HCT116 (cell line): ENCODE data around the gene ALDH3B1. TPM values are rescaled to one million over a fixed set of nuclear protein-coding genes. Genes with fewer than 3 reads are reported as not detected.

ENCODE experiments used
- ATAC-seq: fragments of 200-7000 bp; cut with Tn5 transposase; 2 replicates; pipeline ENCODE4 v1.9.1; 2020; ENCODE audit warnings: mild to moderate bottlenecking, moderate library complexity
- BruUV-seq: library from RNA; stranded (reverse); fragments of 400-500 nt; replicated peaks from 2 replicates; lab custom pipeline; 2021; lab: Mats Ljungman, UMichigan
- CTCF ChIA-PET: fragments of 300-600 bp; sonication (Branson Sonifier 250); formaldehyde crosslinking; loops from one replicate; lab custom pipeline; 2021; ENCODE audit warnings: antibody characterized with exemption; lab: Charles Lee
- POLR2A ChIA-PET: fragments of 300-600, 350-600 bp; sonication (Branson Sonifier 250); formaldehyde crosslinking; loops from one replicate; lab custom pipeline; 2021; ENCODE audit warnings: antibody characterized with exemption; lab: Charles Lee
- RAD21 ChIA-PET, 2 experiments: fragments of 300-600 bp; sonication (Branson Sonifier 250); formaldehyde crosslinking; loops; one replicate each; lab custom pipeline; 2023; ENCODE audit warnings: low total read pairs in 2 of 2; ENCODE audit not compliant: uncharacterized antibody in 2 of 2, unreplicated experiment in 2 of 2, low non-redundant PET in 1 of 2; lab: Charles Lee
- DNase-seq: peaks from one replicate; pipeline ENCODE4 v3.0.0-alpha.2; 2010; ENCODE audit warnings: low read depth, low spot score
- H2AFZ ChIP-seq: fragments of 200-600 bp; shearing (Covaris generic), sonication (generic); 2 replicates; pipeline ENCODE4 v1.6.1; 2017; ENCODE audit warnings: low read depth, mixed run types, mixed read lengths, antibody characterized with exemption, low read length; ENCODE audit not compliant: poor library complexity, severe bottlenecking
- H3K27ac ChIP-seq: 2 replicates; pipeline ENCODE4 v1.5.1; 2012; ENCODE audit warnings: low read depth, low read length
- H3K27me3 ChIP-seq: fragments of 200-600 bp; sonication (generic); 2 replicates; pipeline ENCODE4 v1.6.1; 2016; ENCODE audit warnings: mixed run types, low read length, mixed read lengths; ENCODE audit not compliant: insufficient read depth
- H3K36me3 ChIP-seq, 2 experiments: fragments of 200-500 bp in 1 of 2; fragments of 200-600 bp in 1 of 2; sonication (Bioruptor generic) in 1 of 2; sonication (generic) in 1 of 2; 2 replicates each; pipeline versions ENCODE4 v1.5.1 to v1.6.1; 2014 to 2016; ENCODE audit warnings: low read length in 2 of 2, inconsistent platforms in 1 of 2, mixed read lengths in 1 of 2, mixed run types in 1 of 2; ENCODE audit not compliant: insufficient read depth in 2 of 2, control insufficient read depth in 1 of 2
- H3K4me1 ChIP-seq, 2 experiments: fragments of 200-600 bp in 1 of 2; sonication (generic) in 1 of 2; 2 replicates each; pipeline versions ENCODE4 v1.5.1 to v1.6.1; 2012 to 2017; ENCODE audit warnings: low read length in 2 of 2, inconsistent platforms in 1 of 2, mild to moderate bottlenecking in 1 of 2, mixed read lengths in 1 of 2, mixed run types in 1 of 2, moderate library complexity in 1 of 2; ENCODE audit not compliant: insufficient read depth in 2 of 2, control insufficient read depth in 1 of 2
- H3K4me2 ChIP-seq: fragments of 200-600 bp; sonication (generic); 2 replicates; pipeline ENCODE4 v1.6.1; 2017; ENCODE audit warnings: mixed run types, low read length, mixed read lengths
- H3K4me3 ChIP-seq, 2 experiments: fragments of 200-600 bp in 1 of 2; sonication (generic) in 1 of 2; replicated peaks in 1 of 2; 2 replicates each; pipeline ENCODE4 v1.5.1; 2011 to 2016; ENCODE audit warnings: low read length in 2 of 2, control low read depth in 1 of 2, low read depth in 1 of 2, mild to moderate bottlenecking in 1 of 2, mixed read lengths in 1 of 2, mixed run types in 1 of 2
- H3K79me2 ChIP-seq: fragments of 200-600 bp; sonication (generic); 2 replicates; pipeline ENCODE4 v1.6.1; 2017; ENCODE audit warnings: mild to moderate bottlenecking, mixed run types, low read length, moderate library complexity, mixed read lengths; ENCODE audit not compliant: insufficient read depth
- H3K9ac ChIP-seq: fragments of 200-600 bp; sonication (generic); 2 replicates; pipeline ENCODE4 v1.6.1; 2016; ENCODE audit warnings: low read length, mixed read lengths
- H3K9me2 ChIP-seq: fragments of 200-600 bp; sonication (generic), shearing (Covaris generic); 2 replicates; pipeline ENCODE4 v1.6.1; 2017; ENCODE audit warnings: mixed run types, mild to moderate bottlenecking, moderate library complexity; ENCODE audit not compliant: insufficient read depth
- H3K9me3 ChIP-seq, 2 experiments: fragments of 200-500 bp in 1 of 2; fragments of 200-600 bp in 1 of 2; sonication (Bioruptor generic) in 1 of 2; sonication (generic) in 1 of 2; 2 replicates each; pipeline ENCODE4 v1.6.1; 2014 to 2017; ENCODE audit warnings: low read length in 2 of 2, mixed read lengths in 2 of 2, inconsistent platforms in 1 of 2, low read depth in 1 of 2, mild to moderate bottlenecking in 1 of 2, mixed run types in 1 of 2, moderate library complexity in 1 of 2; ENCODE audit not compliant: control insufficient read depth in 1 of 2, insufficient read depth in 1 of 2
- H4K20me1 ChIP-seq: fragments of 200-600 bp; sonication (generic), shearing (Covaris generic); 2 replicates; pipeline ENCODE4 v1.6.1; 2017; ENCODE audit warnings: mixed run types, mild to moderate bottlenecking, moderate library complexity; ENCODE audit not compliant: insufficient read depth
- FOSL1 ChIP-seq: IDR thresholded peaks from 2 replicates; pipeline ENCODE4 v1.6.1; 2012; ENCODE audit warnings: low read depth
- POLR2AphosphoS5 ChIP-seq: IDR thresholded peaks from 2 replicates; pipeline ENCODE4 v1.6.1; 2011; ENCODE audit warnings: mild to moderate bottlenecking, low read depth, low read length, moderate library complexity
- ZBTB33 ChIP-seq: IDR thresholded peaks from 2 replicates; pipeline ENCODE4 v1.6.1; 2011; ENCODE audit warnings: mild to moderate bottlenecking, low read length, moderate library complexity; ENCODE audit not compliant: insufficient replicate concordance; ENCODE audit errors: extremely low read depth
- intact Hi-C: fragments of 100-400 bp; cut with micrococcal nuclease; formaldehyde crosslinking; loops from 2 replicates; pipeline ENCODE4 v1.10.0; 2022
- total RNA-seq: library from RNA; stranded (reverse); gene quantifications from one replicate; pipeline ENCODE4 v1.2.1, GENCODE V29; 2021; ENCODE audit not compliant: unreplicated experiment

ALDH3B1 gene
- total RNA-seq, 1 experiment from 2014 or later: 25.5 TPM

GRCh38 chr11:68053981-68054812 is 44.1 kb downstream of the ALDH3B1 start:
- Histone ChIP-seq H3K27ac (no peak overlapping the region), H4K20me1 (no peaks in the 10 kb centered on the region), H3K36me3 (peaks cover 0 to 12% of the 10 kb centered on the region in 2 experiments; a peak in 1 of 4 replicates), H2AFZ (no peak overlapping the region), H3K9ac (no peak overlapping the region), H3K9me2 (no peaks in the 10 kb centered on the region), H3K4me3 (no peak overlapping the region), H3K9me3 (no peaks in the 10 kb centered on the region), H3K4me1 (no peaks in the 10 kb centered on the region), H3K4me2 (no peak overlapping the region), H3K79me2 (no peaks in the 10 kb centered on the region), H3K27me3 (no peaks in the 10 kb centered on the region)
- BruUV-seq: no TSS peak
- intact Hi-C loops: no loop called here
- no peak for DNase-seq
- ChIA-PET RAD21 (no interaction called here), POLR2A (no interaction called here), CTCF (no interaction called here)
- ATAC-seq: 0 out of 2 replicates have a peak, but pooled peaks have one; percentile 10
- TF ChIP-seq FOSL1 (no peak), ZBTB33 (no peak), POLR2AphosphoS5 (0 out of 2 replicates have a peak, but pooled peaks have one; percentile 8)
